CD4-positive, alpha-beta memory T cell (primary cell): Measurements from ENCODE around the gene TTN. TPM values are rescaled to one million over a fixed set of nuclear protein-coding genes. Genes with fewer than 3 reads are reported as not detected.

Source experiments
- CTCF ChIA-PET: fragments of 350-600 bp; sonication (Branson Sonifier 250); formaldehyde crosslinking; loops from one replicate; lab custom pipeline; 2021; ENCODE audit warnings: inconsistent platforms; ENCODE audit not compliant: partially characterized antibody; lab: Charles Lee
- POLR2A ChIA-PET: fragments of 350-600 bp; sonication (Branson Sonifier 250); formaldehyde crosslinking; loops from one replicate; lab custom pipeline; 2021; ENCODE audit not compliant: partially characterized antibody; lab: Charles Lee
- DNase-seq, 5 donors: peaks; one replicate each; pipeline versions ENCODE4 v3.0.0 to v3.0.0-alpha.2; 2020 to 2022; ENCODE audit warnings: mixed read lengths in 1 of 5
- H3K27ac ChIP-seq: one replicate; pipeline ENCODE4 v1.7.0; 2013; ENCODE audit warnings: low read depth, low read length
- H3K27me3 ChIP-seq: 2 replicates; pipeline ENCODE4 v1.7.0; 2013; ENCODE audit warnings: mild to moderate bottlenecking, low read length, moderate library complexity; ENCODE audit not compliant: insufficient read depth
- H3K36me3 ChIP-seq: 2 replicates; pipeline ENCODE4 v1.7.0; 2013; ENCODE audit warnings: mild to moderate bottlenecking, low read length, moderate library complexity; ENCODE audit not compliant: insufficient read depth
- H3K4me1 ChIP-seq: 2 replicates; pipeline ENCODE4 v1.7.0; 2013; ENCODE audit warnings: mild to moderate bottlenecking, low read length, moderate library complexity; ENCODE audit not compliant: insufficient read depth
- H3K4me3 ChIP-seq, 2 donors: one replicate each; pipeline ENCODE4 v1.7.0; 2013; ENCODE audit warnings: low read length in 2 of 2, mild to moderate bottlenecking in 1 of 2
- H3K9me3 ChIP-seq, 2 donors: one replicate each; pipeline ENCODE4 v1.7.0; 2013; ENCODE audit warnings: low read length in 2 of 2, control low read depth in 1 of 2; ENCODE audit not compliant: control insufficient read depth in 1 of 2
- H3K27ac Mint-ChIP-seq, 7 donors: one replicate each; pipeline ENCODE4 v1.8.0; 2020 to 2021; ENCODE audit warnings: mixed read lengths in 7 of 7, mild to moderate bottlenecking in 6 of 7, inconsistent platforms in 3 of 7, moderate library complexity in 3 of 7
- H3K27me3 Mint-ChIP-seq, 2 donors: one replicate each; pipeline ENCODE4 v1.8.0; 2020 to 2021; ENCODE audit warnings: mixed read lengths in 2 of 2
- H3K36me3 Mint-ChIP-seq, 2 donors: one replicate each; pipeline ENCODE4 v1.8.0; 2020 to 2021; ENCODE audit warnings: mixed read lengths in 2 of 2, inconsistent platforms in 1 of 2, mild to moderate bottlenecking in 1 of 2
- H3K4me1 Mint-ChIP-seq, 4 donors: one replicate each; pipeline ENCODE4 v1.8.0; 2020 to 2021; ENCODE audit warnings: mixed read lengths in 4 of 4, mild to moderate bottlenecking in 1 of 4
- H3K4me3 Mint-ChIP-seq, 8 donors: one replicate each; pipeline ENCODE4 v1.8.0; 2020 to 2021; ENCODE audit warnings: mixed read lengths in 8 of 8, mild to moderate bottlenecking in 7 of 8, moderate library complexity in 6 of 8, inconsistent platforms in 3 of 8
- H3K9me3 Mint-ChIP-seq, 8 donors: one replicate each; pipeline ENCODE4 v1.8.0; 2020 to 2021; ENCODE audit warnings: mixed read lengths in 8 of 8, mild to moderate bottlenecking in 5 of 8, inconsistent platforms in 3 of 8, moderate library complexity in 1 of 8
- intact Hi-C: fragments of 100-400 bp; cut with micrococcal nuclease; formaldehyde crosslinking; loops from one replicate; pipeline ENCODE4 v1.15.1; 2023
- polyA plus RNA-seq, 2 donors: library from polyadenylated mRNA; unstranded; fragments of 300-500 nt; fragmentation: Illumina TruSeq; gene quantifications; one replicate each; pipeline ENCODE4 v1.2.3, GENCODE V29; 2021
- total RNA-seq, 2 experiments: library from RNA; stranded (reverse); gene quantifications; one replicate each; pipeline ENCODE4 v1.2.3, GENCODE V29; 2021

TTN gene
- total and polyA plus RNA-seq, 4 experiments from 2014 or later: 0.22 to 8.6 (median 5.0) TPM

DNA sequence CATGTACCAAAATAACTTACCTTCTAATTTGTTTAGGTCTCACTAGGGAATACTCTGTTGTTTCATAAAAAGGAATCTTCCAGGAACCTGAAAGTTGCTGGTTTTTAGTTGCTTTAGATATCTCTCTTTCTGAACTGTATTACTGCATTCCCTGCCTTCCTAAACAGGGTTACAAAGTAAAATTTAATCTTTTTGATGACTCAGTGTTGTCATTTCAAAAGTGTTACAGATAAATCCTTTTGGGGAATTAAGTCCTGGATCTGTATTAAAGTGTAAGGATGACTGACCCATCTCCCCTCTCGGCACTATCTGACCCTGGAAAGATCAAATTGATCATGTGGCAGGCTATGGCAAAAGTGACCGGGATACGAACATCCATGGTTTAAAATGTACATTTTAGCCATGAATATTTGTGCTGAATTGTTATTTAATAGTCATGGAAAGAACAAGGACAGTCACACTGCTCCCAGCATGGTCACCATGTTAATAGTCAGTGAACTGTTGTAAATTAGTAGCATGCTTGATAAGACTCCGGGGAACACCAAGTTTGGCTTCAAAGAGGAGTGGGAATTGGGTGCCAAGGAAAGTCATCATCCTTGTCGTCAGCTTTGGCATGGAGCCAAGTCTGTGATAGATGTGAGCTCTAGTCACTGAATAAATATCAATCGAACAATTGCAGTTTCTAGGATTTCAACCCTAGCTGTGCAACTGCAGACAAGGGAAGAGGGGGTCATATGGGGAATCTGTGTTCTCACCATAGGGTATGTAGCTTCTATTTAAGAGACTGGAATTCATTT, 322.8 kb downstream of the TTN start:
- Histone ChIP-seq H3K27ac (no peak overlapping the region), H3K9me3 (no peaks in the 10 kb centered on the region), H3K4me1 (peaks cover 52% of the 10 kb centered on the region), H3K36me3 (no peaks in the 10 kb centered on the region), H3K27me3 (no peaks in the 10 kb centered on the region), H3K4me3 (no peak overlapping the region)
- ChIA-PET POLR2A (interaction anchor here (1.1 kb wide), 1 partner anchor 34 kb away, joined by 3 read pairs; the partner anchor contains the start of genes PJVK and PRKRA), CTCF (no interaction called here)
- DNase-seq: no peak
- Mint-ChIP-seq H3K9me3 (no peaks in the 10 kb centered on the region), H3K27me3 (no peaks in the 10 kb centered on the region), H3K36me3 (peaks cover 28 to 39% of the 10 kb centered on the region in 2 donors), H3K27ac (peak overlapping the region in 4 of 7 donors; percentile 19 to 66 (median 42)), H3K4me3 (peak overlapping the region in 1 of 8 donors; percentile 3), H3K4me1 (peaks cover 41 to 75% (median 60%) of the 10 kb centered on the region in 4 donors)
- intact Hi-C loops: no loop called here

GRCh38 chr2:178482437-178482836, 324.8 kb downstream of the TTN start:
- peaks cover 59% of the 10 kb centered on the region for H3K4me1 ChIP-seq
- Mint-ChIP-seq H3K9me3 (no peaks in the 10 kb centered on the region), H3K27ac (peak overlapping the region in 5 of 7 donors; percentile 20 to 68 (median 57)), H3K4me3 (peak overlapping the region; percentile 56 to 99 (median 94)), H3K27me3 (no peaks in the 10 kb centered on the region), H3K36me3 (peaks cover 18 to 30% of the 10 kb centered on the region in 2 donors), H3K4me1 (peaks cover 48 to 75% (median 62%) of the 10 kb centered on the region in 4 donors)
- POLR2A ChIA-PET: interaction anchor here (1.2 to 4.5 kb wide), 3 partner anchors 10 to 69 kb away, joined by 3 to 49 read pairs (median 8); partner anchors contain the start of genes PJVK and PRKRA
- intact Hi-C loops: no loop called here
- H3K36me3 ChIP-seq: no peaks in the 10 kb centered on the region
- DNase-seq: no peak
- H3K27ac ChIP-seq: no peak overlapping the region
- CTCF ChIA-PET: interaction anchor here (0.9 to 2.0 kb wide), 5 partner anchors 8 to 68 kb away, joined by 3 to 8 read pairs (median 3); no protein-coding TSS in a partner anchor
- no peaks in the 10 kb centered on the region for H3K9me3 ChIP-seq
- no peaks in the 10 kb centered on the region for H3K27me3 ChIP-seq
- no peak overlapping the region for H3K4me3 ChIP-seq

DNA sequence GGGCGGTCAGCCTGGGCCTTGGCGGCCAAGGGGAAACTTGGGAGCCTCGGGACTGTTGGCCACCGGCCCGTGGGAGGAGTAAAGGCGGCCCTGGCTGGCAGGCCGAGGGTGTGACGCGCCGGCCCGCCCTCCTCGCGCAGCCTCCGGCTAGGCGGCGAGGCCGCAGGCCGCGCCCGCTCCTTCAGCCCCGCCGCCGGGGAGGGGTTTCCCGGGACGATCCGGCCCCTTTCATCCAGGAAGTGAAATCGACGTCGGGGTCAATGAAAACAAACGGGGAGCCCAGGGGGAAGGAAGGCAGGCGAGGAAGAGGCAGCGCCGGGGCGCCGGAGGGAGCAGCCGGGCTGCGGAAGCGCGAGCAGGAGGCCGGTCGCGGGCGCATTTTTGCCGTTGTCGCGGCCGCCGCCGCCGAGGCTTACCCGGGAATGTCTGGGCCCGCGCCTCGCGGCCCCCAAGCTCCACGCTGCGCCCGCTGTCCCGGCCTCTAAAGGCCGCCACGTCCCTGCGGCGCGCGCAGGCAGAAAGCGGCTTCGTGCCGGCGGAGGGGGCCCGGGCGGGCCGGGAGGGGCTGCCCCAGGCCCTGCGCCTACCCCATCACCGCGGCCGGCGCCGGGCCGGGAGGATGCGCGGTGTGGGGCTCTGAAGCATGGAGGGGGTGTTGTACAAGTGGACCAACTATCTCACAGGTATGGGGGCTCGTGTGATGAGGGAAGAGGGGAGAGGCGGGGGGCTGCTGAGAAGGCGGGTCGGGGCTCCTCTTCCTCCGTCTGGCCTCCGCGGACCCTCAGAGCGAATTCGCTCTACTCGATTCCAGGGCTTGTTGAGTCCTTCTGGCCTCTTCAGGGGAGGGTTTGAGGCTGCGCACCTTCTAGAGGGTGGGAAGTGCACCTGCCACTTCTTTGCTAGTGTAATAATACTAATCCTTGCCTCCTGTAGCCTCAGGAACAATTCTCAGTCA, 326.7 kb downstream of the TTN start, which contains the start of gene PLEKHA3:
Gene PLEKHA3 (plus strand): TSS at position 231 of the 955 bp plus-strand sequence. CDS start 413 bp downstream, at position 644.
- peaks cover 38 to 67% (median 53%) of the 10 kb centered on the region in 4 donors for H3K4me1 Mint-ChIP-seq
- peaks cover 3 to 15% of the 10 kb centered on the region in 2 donors for H3K36me3 Mint-ChIP-seq
- Histone ChIP-seq H3K4me3 (peak within 1 kb of the TSS; percentile 32 to 100), H3K36me3 (no peaks in the 10 kb centered on the region), H3K27me3 (no peaks in the 10 kb centered on the region), H3K4me1 (peaks cover 59% of the 10 kb centered on the region), H3K27ac (peak within 1 kb of the TSS; percentile 81), H3K9me3 (no peaks in the 10 kb centered on the region)
- CTCF ChIA-PET: interaction anchor here (1.0 to 2.6 kb wide), 6 partner anchors 12 to 67 kb away, joined by 4 to 10 read pairs (median 5); no protein-coding TSS in a partner anchor
- no peaks in the 10 kb centered on the region for H3K9me3 Mint-ChIP-seq
- POLR2A ChIA-PET: interaction anchor here (1.0 to 4.5 kb wide), 5 partner anchors 12 to 66 kb away, joined by 3 to 49 read pairs (median 5); partner anchors contain the start of genes PJVK and PRKRA
- peak; percentile 67 to 79 (median 71) for DNase-seq
- H3K27me3 Mint-ChIP-seq: no peaks in the 10 kb centered on the region
- peak within 1 kb of the TSS; percentile 96 to 100 (median 99) for H3K27ac Mint-ChIP-seq
- H3K4me3 Mint-ChIP-seq: peak within 1 kb of the TSS; percentile 96 to 100 (median 99)
- intact Hi-C loops: no loop called here

DNA sequence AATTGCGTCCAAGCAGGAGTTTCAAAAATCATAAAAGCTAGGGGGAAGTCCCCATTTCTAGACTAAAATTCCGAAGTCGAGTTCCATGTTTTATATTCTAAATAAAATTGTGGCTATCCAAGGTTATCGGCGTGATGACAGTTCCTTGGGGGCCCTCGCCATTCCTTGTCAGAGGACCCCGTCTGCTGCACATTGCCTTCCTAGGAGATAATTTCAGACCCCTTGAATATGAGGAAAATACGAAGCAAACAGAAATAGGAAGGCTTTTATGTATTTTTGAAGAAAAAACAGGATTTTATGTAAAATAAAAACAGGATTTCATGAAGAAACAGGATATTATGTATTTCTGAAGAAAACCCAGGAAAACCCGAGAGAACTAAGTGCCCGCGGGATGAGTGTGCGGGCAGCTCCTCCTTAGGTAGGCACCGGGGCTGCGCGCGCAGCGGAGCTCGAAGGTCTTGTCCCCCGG, 327.4 kb downstream of the TTN start:
- Mint-ChIP-seq H3K27ac (peak overlapping the region; percentile 96 to 100 (median 99)), H3K4me3 (peak overlapping the region; percentile 96 to 100 (median 99)), H3K9me3 (no peaks in the 10 kb centered on the region), H3K36me3 (peaks cover 0 to 11% of the 10 kb centered on the region in 2 donors), H3K27me3 (no peaks in the 10 kb centered on the region), H3K4me1 (peaks cover 37 to 61% (median 49%) of the 10 kb centered on the region in 4 donors)
- intact Hi-C loops: loop anchor here (2.0 kb wide), 1 partner anchor 17 kb away; no protein-coding TSS in a partner anchor
- Histone ChIP-seq H3K4me3 (peak overlapping the region in 1 of 2 donors; percentile 100), H3K27ac (peak overlapping the region; percentile 81), H3K27me3 (no peaks in the 10 kb centered on the region), H3K4me1 (peaks cover 52% of the 10 kb centered on the region), H3K36me3 (no peaks in the 10 kb centered on the region), H3K9me3 (no peaks in the 10 kb centered on the region)
- peak in 1 of 5 donors; percentile 15 for DNase-seq
- POLR2A ChIA-PET: interaction anchor here (1.0 to 4.5 kb wide), 5 partner anchors 13 to 65 kb away, joined by 3 to 49 read pairs (median 5); partner anchors contain the start of genes PJVK and PRKRA
- CTCF ChIA-PET: interaction anchor here (1.0 to 2.6 kb wide), 6 partner anchors 13 to 66 kb away, joined by 4 to 10 read pairs (median 5); no protein-coding TSS in a partner anchor

DNA sequence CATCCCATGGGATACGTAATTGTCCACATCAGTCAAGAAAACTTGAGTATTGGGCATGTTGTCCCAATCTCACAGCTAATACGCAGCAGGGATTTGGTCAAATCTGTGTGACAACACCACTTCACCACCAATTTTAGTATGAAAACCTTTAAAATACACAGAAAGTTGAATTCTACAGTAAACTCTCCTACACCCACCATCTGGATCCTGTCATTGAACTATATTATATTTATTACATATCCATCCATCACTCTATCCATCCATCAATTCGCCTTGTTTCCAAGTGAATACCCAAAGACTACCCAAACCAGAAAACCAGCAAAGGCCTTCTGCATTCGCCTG, 328.0 kb downstream of the TTN start:
- no peaks in the 10 kb centered on the region for H3K9me3 Mint-ChIP-seq
- CTCF ChIA-PET: interaction anchor here (1.5 to 2.6 kb wide), 4 partner anchors 13 to 66 kb away, joined by 5 to 10 read pairs (median 6); no protein-coding TSS in a partner anchor
- DNase-seq: no peak
- H3K36me3 Mint-ChIP-seq: peaks cover 0 to 8% of the 10 kb centered on the region in 2 donors
- peak overlapping the region; percentile 81 for H3K27ac ChIP-seq
- H3K4me1 ChIP-seq: peaks cover 47% of the 10 kb centered on the region
- intact Hi-C loops: loop anchor here (2.0 kb wide), 1 partner anchor 18 kb away; no protein-coding TSS in a partner anchor
- POLR2A ChIA-PET: interaction anchor here (1.0 to 4.5 kb wide), 2 partner anchors 28 to 44 kb away, joined by 3 to 49 read pairs; partner anchors contain the start of genes PJVK and PRKRA
- peak overlapping the region; percentile 96 to 100 for H3K4me3 ChIP-seq
- peak overlapping the region; percentile 96 to 100 (median 99) for H3K4me3 Mint-ChIP-seq
- H3K4me1 Mint-ChIP-seq: peaks cover 33 to 56% (median 44%) of the 10 kb centered on the region in 4 donors
- peak overlapping the region; percentile 96 to 100 (median 99) for H3K27ac Mint-ChIP-seq
- H3K36me3 ChIP-seq: no peaks in the 10 kb centered on the region
- H3K27me3 Mint-ChIP-seq: no peaks in the 10 kb centered on the region
- H3K27me3 ChIP-seq: no peaks in the 10 kb centered on the region
- H3K9me3 ChIP-seq: no peaks in the 10 kb centered on the region
